Duodenal mucosa (tissue), 2 donors: ENCODE measurements around the gene STK32C.

Experiments
- H3K27ac ChIP-seq: one replicate; pipeline ENCODE4 v1.7.0; 2013; ENCODE audit warnings: low read depth, low read length
- H3K27me3 ChIP-seq, 2 donors: one replicate each; pipeline ENCODE4 v1.7.0; 2013; ENCODE audit warnings: low read length in 2 of 2, control low read depth in 1 of 2; ENCODE audit not compliant: insufficient read depth in 2 of 2, control insufficient read depth in 1 of 2
- H3K36me3 ChIP-seq, 2 donors: one replicate each; pipeline ENCODE4 v1.7.0; 2013; ENCODE audit warnings: low read length in 2 of 2, control low read depth in 1 of 2; ENCODE audit not compliant: insufficient read depth in 2 of 2, control insufficient read depth in 1 of 2
- H3K4me1 ChIP-seq, 2 donors: one replicate each; pipeline ENCODE4 v1.7.0; 2013; ENCODE audit warnings: low read length in 2 of 2, control low read depth in 1 of 2; ENCODE audit not compliant: insufficient read depth in 2 of 2, control insufficient read depth in 1 of 2
- H3K4me3 ChIP-seq, 2 donors: one replicate each; pipeline ENCODE4 v1.7.0; 2013; ENCODE audit warnings: low read length in 2 of 2, low read depth in 1 of 2
- H3K9ac ChIP-seq, 2 donors: one replicate each; pipeline ENCODE4 v1.7.0; 2013; ENCODE audit warnings: low read length in 2 of 2, low read depth in 1 of 2
- H3K9me3 ChIP-seq, 2 donors: one replicate each; pipeline ENCODE4 v1.7.0; 2013; ENCODE audit warnings: low read length in 2 of 2, control low read depth in 1 of 2; ENCODE audit not compliant: control insufficient read depth in 1 of 2

Gene STK32C

DNA sequence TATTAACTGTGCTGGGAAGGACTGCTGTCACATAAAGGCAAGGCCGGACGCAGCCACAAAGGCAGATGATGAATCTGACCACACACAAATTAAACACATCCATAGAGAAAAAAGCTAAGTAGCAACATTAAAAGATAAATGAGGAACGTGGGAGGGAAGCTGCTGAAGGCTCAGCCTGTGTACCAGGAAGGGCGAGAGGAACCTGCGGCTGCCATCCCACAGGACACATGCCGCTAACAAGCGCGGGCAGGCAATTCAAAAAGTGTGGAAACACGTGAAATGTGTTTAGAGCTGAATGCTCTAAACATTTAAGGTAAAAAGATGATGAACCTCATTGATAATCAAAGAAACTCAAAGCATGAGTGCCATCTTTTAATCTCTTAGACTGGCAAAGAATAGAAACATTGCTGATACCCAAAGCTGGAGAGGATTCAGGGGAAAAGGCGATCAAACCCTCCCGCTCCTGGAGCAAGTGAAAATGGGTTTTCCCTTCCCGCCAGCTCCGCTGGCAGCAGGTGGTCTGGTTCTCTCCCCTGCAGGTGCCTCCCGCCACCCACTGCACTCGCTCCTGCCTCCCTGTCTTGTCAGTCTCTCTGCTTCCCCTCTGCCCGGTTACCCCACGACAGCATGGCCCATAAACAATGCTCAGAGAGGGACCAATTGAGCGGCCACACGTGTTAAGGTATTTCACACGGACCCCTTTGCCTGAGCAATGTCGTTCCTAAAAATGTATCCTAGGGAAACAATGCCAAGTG, 4.2 kb downstream of the STK32C start:
- Histone ChIP-seq H3K9ac (no peak overlapping the region), H3K4me3 (no peak overlapping the region), H3K27me3 (peaks cover 7 to 16% of the 10 kb centered on the region in 2 donors), H3K27ac (no peak overlapping the region), H3K9me3 (no peaks in the 10 kb centered on the region), H3K4me1 (peaks cover 0 to 6% of the 10 kb centered on the region in 2 donors), H3K36me3 (no peaks in the 10 kb centered on the region)

- Histone ChIP-seq H3K4me1 (peaks cover 0 to 5% of the 10 kb centered on the region in 2 donors), H3K36me3 (no peaks in the 10 kb centered on the region), H3K4me3 (no peak overlapping the region), H3K27me3 (peaks cover 7 to 16% of the 10 kb centered on the region in 2 donors), H3K9me3 (no peaks in the 10 kb centered on the region), H3K27ac (no peak overlapping the region), H3K9ac (no peak overlapping the region)
Observed at GRCh38 chr10:132302421-132303310, 5.1 kb downstream of the STK32C start.

DNA sequence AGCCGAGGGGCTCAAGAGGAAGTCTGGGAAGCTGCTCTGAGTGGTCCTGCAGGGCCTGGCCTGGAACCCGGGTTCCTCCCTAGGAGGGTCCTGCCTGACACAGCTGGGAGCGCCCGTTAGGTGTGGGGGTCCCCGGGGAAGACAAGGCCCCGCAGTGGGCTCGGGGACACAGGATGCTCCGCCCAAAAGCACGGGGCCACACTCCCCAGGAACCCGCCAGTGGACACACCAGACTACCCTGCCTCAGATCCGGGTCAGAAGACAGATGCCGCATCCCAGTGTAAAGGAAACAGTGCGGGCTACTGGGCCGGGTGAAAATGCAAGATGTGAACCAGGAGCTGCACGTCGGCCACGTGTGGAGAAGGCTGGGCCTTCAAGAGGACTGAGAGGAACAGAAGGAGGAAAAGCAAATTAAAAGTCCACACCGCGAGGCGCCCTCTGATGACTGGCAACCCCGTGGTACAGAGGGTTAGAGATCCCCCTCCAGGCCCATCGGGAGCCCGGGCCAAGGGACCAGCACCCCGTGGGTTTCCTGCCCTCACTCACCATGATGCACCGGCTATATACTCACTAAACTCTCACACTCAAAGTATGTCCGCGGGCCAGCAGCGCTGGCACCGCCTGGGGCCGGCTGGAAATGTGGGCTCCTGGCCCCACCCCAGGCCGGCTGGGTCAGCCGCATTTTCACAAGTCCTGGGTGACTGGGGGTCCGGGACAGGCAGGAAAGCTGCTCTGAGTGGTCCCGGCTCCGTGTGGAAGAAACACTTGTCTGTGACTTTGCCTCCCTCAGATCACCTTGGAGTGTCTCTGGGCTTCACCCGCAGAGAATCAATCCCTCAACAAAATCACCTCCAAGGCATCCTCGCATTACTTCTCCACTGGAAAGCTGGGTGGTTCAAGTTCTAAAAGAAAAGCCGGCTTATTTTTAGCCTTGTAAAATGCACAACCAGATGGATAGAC, 6.1 kb downstream of the STK32C start:
- Histone ChIP-seq H3K27ac (no peak overlapping the region), H3K9me3 (no peaks in the 10 kb centered on the region)

DNA sequence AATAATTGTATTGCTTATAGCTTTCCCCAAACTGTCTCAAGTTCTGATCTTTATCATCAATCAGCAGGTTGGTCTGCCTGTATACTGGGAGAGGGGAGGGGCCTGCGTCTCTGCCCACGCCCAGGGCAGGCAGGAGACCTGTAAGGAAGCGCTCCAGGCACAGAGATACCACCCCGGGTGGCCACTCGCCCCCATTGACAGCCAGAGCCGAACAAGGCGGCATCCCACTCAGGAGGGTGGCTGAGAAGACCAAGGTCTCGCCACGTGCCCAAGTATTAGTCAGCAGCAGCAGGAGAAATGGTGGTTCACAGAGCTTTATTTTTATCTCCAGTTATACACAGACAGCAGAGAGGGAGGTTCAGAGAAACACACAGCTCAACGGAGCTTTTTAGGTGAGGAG, 7.2 kb downstream of the STK32C start:
- H3K4me1 ChIP-seq, result no peaks in the 10 kb centered on the region
- H3K27ac ChIP-seq, result no peak overlapping the region
- no peak overlapping the region for H3K4me3 ChIP-seq

More for the DNA sequence above, 6.1 kb downstream of the STK32C start:
- peaks cover 0 to under 1% of the 10 kb centered on the region in 2 donors for H3K4me1 ChIP-seq
- peaks cover 7 to 12% of the 10 kb centered on the region in 2 donors for H3K27me3 ChIP-seq
- H3K9ac ChIP-seq, result no peak overlapping the region
- H3K4me3 ChIP-seq, result no peak overlapping the region
- H3K36me3 ChIP-seq, result no peaks in the 10 kb centered on the region

DNA sequence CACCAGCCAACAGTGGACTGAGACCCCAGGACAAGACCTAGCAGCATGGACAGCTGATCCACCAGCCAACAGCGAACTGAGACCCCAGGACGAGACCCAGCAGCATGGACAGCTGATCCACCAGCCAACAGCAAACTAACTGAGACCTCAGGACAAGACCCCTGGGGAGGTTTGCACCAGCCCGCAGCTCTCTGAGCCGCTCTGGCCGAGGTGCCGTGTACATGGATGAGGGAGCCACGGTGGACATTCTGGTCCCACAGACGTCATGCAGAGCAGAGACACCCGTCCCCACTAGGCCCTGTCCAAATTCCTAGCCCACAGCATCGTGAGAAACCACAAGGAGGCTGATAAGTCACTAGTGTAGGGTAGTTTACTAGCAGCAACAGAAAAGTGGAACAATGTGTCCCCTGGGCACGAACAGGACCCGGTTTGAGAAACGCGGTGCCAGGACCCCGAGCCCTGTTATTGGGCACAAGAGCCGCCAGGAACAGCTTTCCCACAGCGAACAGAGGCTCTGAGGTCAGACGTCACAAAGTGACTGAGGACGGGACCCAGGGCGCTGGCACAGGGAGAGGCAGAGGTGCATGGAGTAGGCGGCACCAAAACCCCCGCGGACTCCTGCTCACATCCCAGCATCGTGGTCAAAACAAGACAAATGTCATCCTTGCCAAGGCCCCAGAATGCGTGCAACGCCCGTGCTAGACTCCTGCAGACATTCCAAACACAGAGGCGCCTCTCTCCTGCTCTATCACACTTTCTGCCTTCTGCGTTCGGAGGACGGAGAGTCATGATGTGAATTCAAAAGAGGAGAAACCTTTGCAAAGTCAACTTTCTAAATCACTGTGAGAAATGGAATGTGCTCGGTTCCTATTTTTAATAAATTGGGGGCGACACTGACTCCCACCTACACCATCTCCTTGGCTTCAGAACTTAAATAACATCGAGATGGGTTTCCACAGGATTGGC, 8.1 kb downstream of the STK32C start:
- no peaks in the 10 kb centered on the region for H3K27me3 ChIP-seq
- no peak overlapping the region for H3K4me3 ChIP-seq
- H3K9ac ChIP-seq, result no peak overlapping the region
- H3K36me3 ChIP-seq, result no peaks in the 10 kb centered on the region
- no peak overlapping the region for H3K27ac ChIP-seq
- no peaks in the 10 kb centered on the region for H3K9me3 ChIP-seq
- no peaks in the 10 kb centered on the region for H3K4me1 ChIP-seq

More for the DNA sequence above, 7.2 kb downstream of the STK32C start:
- Histone ChIP-seq H3K36me3 (no peaks in the 10 kb centered on the region), H3K9ac (no peak overlapping the region), H3K9me3 (no peaks in the 10 kb centered on the region), H3K27me3 (peaks cover 1% of the 10 kb centered on the region in 2 donors)

DNA sequence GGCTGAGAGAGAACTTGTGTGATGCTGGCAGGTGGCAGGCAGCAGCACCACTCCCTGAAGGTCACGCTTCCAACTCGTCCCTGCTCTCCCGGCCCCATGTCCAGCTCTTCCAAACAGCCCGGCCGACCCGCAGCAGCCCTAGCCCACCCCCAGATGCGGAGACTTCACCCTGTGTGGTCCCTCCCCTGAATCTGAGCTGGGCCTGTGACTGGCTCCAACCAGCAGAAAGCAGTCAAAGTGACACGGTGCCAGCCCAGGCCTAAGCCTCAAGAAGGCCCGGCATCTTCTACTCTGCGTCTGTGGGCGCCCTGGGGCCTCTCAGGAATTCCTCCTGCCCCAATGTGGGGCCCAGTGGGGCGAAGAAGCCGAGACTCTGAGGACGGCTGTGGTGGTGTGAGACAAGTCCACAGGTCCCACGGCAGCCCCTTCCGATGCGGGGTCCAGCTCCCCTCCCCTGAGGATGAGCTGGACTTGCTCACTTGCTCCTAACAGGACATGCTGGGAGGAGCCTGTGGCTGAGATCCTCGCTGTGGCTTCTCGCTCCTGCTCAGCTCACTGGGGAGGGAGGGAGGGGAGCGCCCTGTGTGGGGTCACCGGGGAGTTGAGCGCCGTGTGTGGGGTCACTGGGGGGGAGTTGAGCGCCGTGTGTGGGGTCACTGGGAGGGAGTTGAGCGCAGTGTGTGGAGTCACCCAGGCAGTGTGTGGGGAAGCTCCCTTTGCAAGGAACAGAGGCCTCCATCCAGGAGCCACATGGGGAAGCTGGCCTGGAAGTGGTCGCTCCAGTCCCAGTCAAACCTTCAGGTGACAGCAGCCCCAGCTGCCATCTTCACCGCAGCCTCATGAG, 9.5 kb downstream of the STK32C start:
- Histone ChIP-seq H3K4me3 (no peak overlapping the region), H3K9ac (no peak overlapping the region), H3K4me1 (no peaks in the 10 kb centered on the region), H3K27me3 (no peaks in the 10 kb centered on the region), H3K9me3 (no peaks in the 10 kb centered on the region), H3K36me3 (no peaks in the 10 kb centered on the region), H3K27ac (no peak overlapping the region)

DNA sequence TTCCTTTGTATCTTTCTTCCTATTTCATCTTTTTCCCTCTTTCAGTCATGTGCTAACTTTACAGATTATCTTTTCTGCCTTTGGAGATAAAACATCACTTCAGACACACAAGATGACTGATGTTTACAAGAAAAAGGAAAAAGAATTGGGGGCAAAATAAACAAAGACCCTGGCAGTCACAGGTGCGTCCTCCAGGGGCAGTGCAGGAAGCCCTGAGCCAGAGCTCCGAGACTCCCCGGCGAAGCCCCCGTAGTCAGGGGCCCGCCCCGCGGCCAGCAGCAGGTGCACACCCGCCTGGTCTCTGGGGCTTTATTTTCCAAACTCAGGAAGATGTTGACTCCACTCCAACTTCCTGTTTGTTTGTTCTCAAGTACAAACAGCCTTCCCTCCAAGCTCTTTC, 10.2 kb downstream of the STK32C start:
- Histone ChIP-seq H3K27me3 (no peaks in the 10 kb centered on the region), H3K4me3 (no peak overlapping the region), H3K36me3 (no peaks in the 10 kb centered on the region), H3K4me1 (no peaks in the 10 kb centered on the region), H3K9ac (no peak overlapping the region), H3K27ac (no peak overlapping the region), H3K9me3 (no peaks in the 10 kb centered on the region)

DNA sequence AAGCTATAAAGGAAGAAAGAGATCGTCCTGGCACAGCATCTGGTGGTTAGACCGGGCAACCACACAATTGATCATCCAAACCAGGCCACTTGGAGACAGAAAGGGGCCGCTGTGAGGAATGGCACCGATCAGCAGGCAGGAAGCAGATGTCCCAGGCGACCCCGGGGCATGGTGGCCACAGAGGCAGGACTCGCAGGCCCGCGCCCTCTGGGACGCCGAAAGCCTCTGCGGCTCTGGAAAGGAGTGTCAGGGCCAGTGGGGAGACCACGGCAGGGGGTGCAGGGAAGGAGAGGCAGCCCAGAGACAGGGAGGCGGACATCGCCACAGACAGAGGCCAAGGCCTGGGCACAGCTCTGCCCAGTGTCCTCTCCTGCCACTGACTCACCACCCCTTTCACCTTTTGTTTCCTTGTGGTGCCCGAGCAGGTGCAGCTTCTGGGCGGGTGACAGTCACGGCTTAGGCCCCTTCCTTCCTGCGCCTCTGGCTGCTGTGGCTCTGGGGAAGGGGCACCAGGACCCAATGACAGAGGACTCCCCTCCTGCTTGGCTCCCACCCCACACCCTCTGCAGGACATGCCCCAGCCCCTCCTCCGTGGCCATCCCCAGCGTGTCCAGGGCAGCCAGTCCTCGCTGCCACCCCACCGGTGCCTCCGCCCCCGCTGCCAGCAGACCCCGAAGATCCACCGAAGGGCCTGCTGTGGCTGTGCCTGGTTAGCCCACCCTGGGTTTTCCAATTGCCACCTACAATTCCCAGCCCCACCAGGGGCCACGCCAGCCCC, 10.9 kb downstream of the STK32C start:
- Histone ChIP-seq H3K9me3 (no peaks in the 10 kb centered on the region), H3K4me3 (no peak overlapping the region), H3K27ac (no peak overlapping the region), H3K27me3 (no peaks in the 10 kb centered on the region), H3K4me1 (no peaks in the 10 kb centered on the region), H3K9ac (no peak overlapping the region), H3K36me3 (no peaks in the 10 kb centered on the region)
